Stomach (tissue), 9 donors: ENCODE measurements around the gene HBA1. TPM values are rescaled to one million over a fixed set of nuclear protein-coding genes. Genes with fewer than 3 reads are reported as not detected.
"Not testable (repeated sequence)": the region's sequence is repeated elsewhere in the genome, so short reads cannot be mapped to it uniquely, and the experiment has no call there.

Experiments used
- DNase-seq, 2 donors: peaks; one replicate each; pipeline versions ENCODE4 v3.0.0 to v3.0.0-alpha.2; 2013 to 2019
- H3K27ac ChIP-seq, 5 donors: fragments of 200-600 bp in 4 of 5; sonication (generic) in 4 of 5; one replicate each; pipeline ENCODE4 v1.5.1; 2013 to 2019; ENCODE audit warnings: mild to moderate bottlenecking in 1 of 5, moderate library complexity in 1 of 5
- H3K27me3 ChIP-seq, 3 donors: fragments of 200-600 bp; sonication (generic); one replicate each; pipeline ENCODE4 v1.5.1; 2017 to 2019; ENCODE audit warnings: mixed run types in 1 of 3
- H3K36me3 ChIP-seq, 4 donors: fragments of 200-600 bp; sonication (generic); 1 replicate in 3 of 4; 2 replicates in 1 of 4; pipeline ENCODE4 v1.5.1; 2016 to 2019
- H3K4me1 ChIP-seq, 4 donors: fragments of 200-600 bp; sonication (generic); one replicate each; pipeline ENCODE4 v1.5.1; 2016 to 2019
- H3K4me3 ChIP-seq, 4 donors: fragments of 200-600 bp; sonication (generic) in 3 of 4; one replicate each; pipeline ENCODE4 v1.5.1; 2016 to 2019; ENCODE audit warnings: mild to moderate bottlenecking in 1 of 4
- H3K9me3 ChIP-seq, 4 donors: fragments of 200-600 bp; sonication (generic); one replicate each; pipeline ENCODE4 v1.5.1; 2016 to 2019
- CTCF ChIP-seq, 7 experiments: fragments of 450-650 bp in 4 of 7; fragments of 200-600 bp in 3 of 7; sonication (generic) in 3 of 7; IDR thresholded peaks; one replicate each; pipeline ENCODE4 v1.5.1; 2016 to 2019; ENCODE audit warnings: antibody characterized with exemption in 7 of 7, control low read depth in 2 of 7, mild to moderate bottlenecking in 1 of 7
- EP300 ChIP-seq: sonication (generic); formaldehyde crosslinking; IDR thresholded peaks from one replicate; pipeline ENCODE4 v1.6.1; 2017; ENCODE audit warnings: antibody characterized with exemption
- POLR2A ChIP-seq, 4 donors: fragments of 450-650 bp; IDR thresholded peaks; one replicate each; pipeline ENCODE4 v1.6.1; 2016; ENCODE audit warnings: antibody characterized with exemption in 4 of 4, control low read depth in 2 of 4, mild to moderate bottlenecking in 1 of 4, moderate library complexity in 1 of 4
- POLR2AphosphoS5 ChIP-seq, 3 donors: sonication (generic); formaldehyde crosslinking; IDR thresholded peaks; one replicate each; pipeline ENCODE4 v1.6.1; 2016; ENCODE audit warnings: antibody characterized with exemption in 3 of 3
- WGBS, 5 donors: extraction: QIAGEN DNeasy Blood & Tissue Kit in 3 of 5; methylation state at CpG; one replicate each; pipeline versions ENCODE4 v1.1.5 to v1.1.7; 2013 to 2018; 5-methylcytosine and 5-hydroxymethylcytosine counted together
- intact Hi-C: fragments of 100-400 bp; cut with DNase I; formaldehyde crosslinking; loops from one replicate; pipeline ENCODE4 v1.15.1; 2023; ENCODE audit warnings: low total_unique reads
- polyA plus RNA-seq, 3 donors: library from polyadenylated mRNA; stranded (reverse); fragments of 200-250 nt; gene quantifications; one replicate each; pipeline ENCODE4 v1.2.3, GENCODE V29; 2013
- total RNA-seq, 5 donors: library from RNA; depleted of rRNA; stranded (reverse); fragments of >200 nt; gene quantifications; one replicate each; pipeline versions ENCODE4 v1.1.0 to v1.2.3, GENCODE V29; 2014 to 2016
- donor health status: healthy with polysubstance abuse.
- donor health status: Bipolar disorder and iron deficiency.
- donor health status: healthy.

The HBA1 gene
- total and polyA plus RNA-seq, 8 donors = 0.88 to 263 (median 20.3) TPM; not detected in 4

- Histone ChIP-seq H3K27me3 (peaks cover 0 to 40% (median 0%) of the 10 kb centered on the region in 3 donors), H3K36me3 (no peaks in the 10 kb centered on the region), H3K4me1 (no peaks in the 10 kb centered on the region), H3K27ac (no peak overlapping the region), H3K4me3 (no peak overlapping the region), H3K9me3 (no peaks in the 10 kb centered on the region)
- WGBS, 5 donors = 79 to 90% (median 87%) methylated on average over 2 of the region's 2 CpGs
- no peak for DNase-seq
- TF ChIP-seq EP300 (no peak), POLR2AphosphoS5 (IDR thresholded peaks at IDR 0.05) (no peak), POLR2A (IDR thresholded peaks at IDR 0.05) (no peak), CTCF (IDR thresholded peaks at IDR 0.05) (no peak)
- intact Hi-C loops = no loop called here
Observed at GRCh38 chr16:146646-147045, 29.8 kb upstream of the HBA1 start.

- no peak for TF ChIP-seq EP300
- TF ChIP-seq CTCF (IDR thresholded peaks at IDR 0.05) = no peak
- no peak for TF ChIP-seq POLR2A (IDR thresholded peaks at IDR 0.05)
- no peak for TF ChIP-seq POLR2AphosphoS5 (IDR thresholded peaks at IDR 0.05)
- H3K9me3 ChIP-seq = no peaks in the 10 kb centered on the region
- H3K27ac ChIP-seq = no peak overlapping the region
- H3K4me1 ChIP-seq = peaks cover 0 to under 1% (median under 1%) of the 10 kb centered on the region in 4 donors
- intact Hi-C loops = no loop called here
- no peak for DNase-seq
- WGBS, 5 donors = 31 to 43% (median 42%) methylated on average over 9 of the region's 9 CpGs
- H3K4me3 ChIP-seq = no peak overlapping the region
- H3K27me3 ChIP-seq = peaks cover 0 to 41% (median under 1%) of the 10 kb centered on the region in 3 donors
- no peaks in the 10 kb centered on the region for H3K36me3 ChIP-seq
Observed at GRCh38 chr16:149024-149660, 27.3 kb upstream of the HBA1 start.

- no peak for DNase-seq
Observed at GRCh38 chr16:152141-153128, 24.0 kb upstream of the HBA1 start, which contains the start of gene HBZ. Gene HBZ, plus strand, starts transcription at chr16:152644. Its CDS starts 266 bp downstream, at chr16:152910.

GRCh38 chr16:153129-153521 is 23.4 kb upstream of the HBA1 start:
- DNase-seq, H3K9me3 ChIP-seq, H3K36me3 ChIP-seq, H3K4me3 ChIP-seq, intact Hi-C loops, H3K27ac ChIP-seq: not testable (repeated sequence)
- Histone ChIP-seq H3K27me3 (peaks cover 0 to 71% (median 22%) of the 10 kb centered on the region in 3 donors), H3K4me1 (peaks cover 8 to 11% (median 10%) of the 10 kb centered on the region in 4 donors)
- WGBS, 5 donors = 50 to 73% (median 62%) methylated on average over 3 to 4 of the region's 6 CpGs

More at GRCh38 chr16:152141-153128, 24.0 kb upstream of the HBA1 start, which contains the start of gene HBZ:
- no peak within 1 kb of the TSS for H3K4me3 ChIP-seq
- H3K36me3 ChIP-seq = no peaks in the 10 kb centered on the region
- H3K27ac ChIP-seq = no peak within 1 kb of the TSS
- H3K27me3 ChIP-seq = peaks cover 0 to 65% (median 22%) of the 10 kb centered on the region in 3 donors
- peaks cover 8 to 11% (median 10%) of the 10 kb centered on the region in 4 donors for H3K4me1 ChIP-seq
- intact Hi-C loops = no loop called here
- no peak for TF ChIP-seq CTCF (IDR thresholded peaks at IDR 0.05)
- no peak for TF ChIP-seq POLR2AphosphoS5 (IDR thresholded peaks at IDR 0.05)
- no peak for TF ChIP-seq EP300
- TF ChIP-seq POLR2A (IDR thresholded peaks at IDR 0.05) = no peak
- no peaks in the 10 kb centered on the region for H3K9me3 ChIP-seq
- WGBS, 5 donors = 62 to 72% (median 67%) methylated on average over 10 to 17 of the region's 17 CpGs

GRCh38 chr16:153550-154216 is 22.8 kb upstream of the HBA1 start:
- intact Hi-C loops, H3K27ac ChIP-seq, H3K36me3 ChIP-seq, H3K4me3 ChIP-seq, H3K9me3 ChIP-seq, DNase-seq: not testable (repeated sequence)
- H3K4me1 ChIP-seq = peaks cover 8 to 11% (median 10%) of the 10 kb centered on the region in 4 donors
- no CpG with 5 or more reads among the region's 74 CpGs for WGBS, 5 donors
- H3K27me3 ChIP-seq = peaks cover 0 to 70% (median 22%) of the 10 kb centered on the region in 3 donors
